DMS53 (cell line): ENCODE data around the gene SHISA5.
"Not testable (repeated sequence)": the region's sequence is repeated elsewhere in the genome, so short reads cannot be mapped to it uniquely, and the experiment has no call there.

Source experiments
- DNase-seq: peaks from one replicate; lab custom pipeline; 2025; lab: John Stamatoyannopoulos, UW

SHISA5 gene, protein sequence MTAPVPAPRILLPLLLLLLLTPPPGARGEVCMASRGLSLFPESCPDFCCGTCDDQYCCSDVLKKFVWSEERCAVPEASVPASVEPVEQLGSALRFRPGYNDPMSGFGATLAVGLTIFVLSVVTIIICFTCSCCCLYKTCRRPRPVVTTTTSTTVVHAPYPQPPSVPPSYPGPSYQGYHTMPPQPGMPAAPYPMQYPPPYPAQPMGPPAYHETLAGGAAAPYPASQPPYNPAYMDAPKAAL

DNA sequence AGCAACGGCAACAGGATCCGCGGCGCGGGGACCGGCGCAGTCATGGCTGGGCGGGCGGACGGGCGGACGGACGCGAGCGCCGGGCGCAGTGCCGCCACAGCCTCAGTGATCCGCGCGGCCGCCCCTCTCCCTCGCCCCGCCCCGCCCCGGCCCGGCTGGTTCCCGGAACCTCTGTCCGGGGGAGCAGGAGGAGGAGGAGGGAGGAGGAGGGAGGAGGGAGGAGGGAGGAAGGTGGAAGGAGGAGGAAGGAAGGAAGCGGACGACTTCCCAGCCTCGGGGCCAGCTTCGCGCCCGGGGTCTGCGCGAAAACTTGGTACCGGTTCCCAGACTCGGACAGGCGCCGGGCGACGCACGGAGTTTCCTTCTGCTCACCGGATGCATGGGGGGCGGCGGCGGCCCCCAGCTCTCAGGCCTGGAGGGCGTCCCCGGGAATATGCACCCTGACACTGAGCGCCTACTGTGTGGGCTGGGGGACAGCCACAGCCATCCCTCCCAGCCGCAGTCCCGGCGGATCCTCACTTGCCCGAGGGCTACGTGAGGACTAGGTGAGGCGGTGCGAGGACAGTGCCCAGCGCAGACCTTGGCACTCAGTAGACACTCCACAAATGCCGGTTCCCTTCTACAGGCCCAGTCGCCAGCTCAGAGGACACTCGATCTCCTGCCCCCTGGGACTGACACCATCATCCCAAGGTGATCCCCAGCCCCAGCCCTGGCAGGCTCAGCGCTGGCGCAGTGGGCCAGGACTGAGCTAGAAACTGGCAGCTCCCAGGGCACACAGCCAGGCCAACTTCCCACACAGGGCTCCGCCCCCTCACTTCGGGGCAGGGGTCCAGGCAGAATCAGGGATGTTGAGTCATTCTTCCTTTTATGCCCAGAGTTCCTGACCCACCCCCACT is at the start of gene SHISA5:
TSS of gene SHISA5 (minus strand) at position 124 of the 896 bp plus-strand sequence. CDS start at position 44, 80 bp downstream.
- DNase-seq, result peak; percentile 37

DNA sequence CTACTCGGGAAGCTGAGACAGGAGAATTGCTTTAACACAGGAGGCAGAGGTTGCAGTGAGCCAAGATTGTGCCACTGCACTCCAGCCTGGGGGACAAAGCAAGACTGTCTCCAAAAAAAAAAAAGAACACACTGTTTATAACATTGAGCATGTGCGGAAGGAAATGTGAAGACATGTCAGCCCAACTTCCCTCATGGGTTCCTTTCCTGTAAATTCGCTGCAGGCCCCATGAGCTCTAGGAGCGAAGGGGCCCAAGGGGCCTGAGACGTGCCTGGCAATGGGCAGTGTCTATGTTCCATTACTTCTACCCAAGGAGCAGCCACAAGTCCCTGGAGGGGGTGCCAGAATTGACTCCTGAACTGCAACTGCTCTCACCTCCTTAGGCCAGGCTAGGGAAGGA is 49.4 kb upstream of the SHISA5 start:
- no peak for DNase-seq

DNA sequence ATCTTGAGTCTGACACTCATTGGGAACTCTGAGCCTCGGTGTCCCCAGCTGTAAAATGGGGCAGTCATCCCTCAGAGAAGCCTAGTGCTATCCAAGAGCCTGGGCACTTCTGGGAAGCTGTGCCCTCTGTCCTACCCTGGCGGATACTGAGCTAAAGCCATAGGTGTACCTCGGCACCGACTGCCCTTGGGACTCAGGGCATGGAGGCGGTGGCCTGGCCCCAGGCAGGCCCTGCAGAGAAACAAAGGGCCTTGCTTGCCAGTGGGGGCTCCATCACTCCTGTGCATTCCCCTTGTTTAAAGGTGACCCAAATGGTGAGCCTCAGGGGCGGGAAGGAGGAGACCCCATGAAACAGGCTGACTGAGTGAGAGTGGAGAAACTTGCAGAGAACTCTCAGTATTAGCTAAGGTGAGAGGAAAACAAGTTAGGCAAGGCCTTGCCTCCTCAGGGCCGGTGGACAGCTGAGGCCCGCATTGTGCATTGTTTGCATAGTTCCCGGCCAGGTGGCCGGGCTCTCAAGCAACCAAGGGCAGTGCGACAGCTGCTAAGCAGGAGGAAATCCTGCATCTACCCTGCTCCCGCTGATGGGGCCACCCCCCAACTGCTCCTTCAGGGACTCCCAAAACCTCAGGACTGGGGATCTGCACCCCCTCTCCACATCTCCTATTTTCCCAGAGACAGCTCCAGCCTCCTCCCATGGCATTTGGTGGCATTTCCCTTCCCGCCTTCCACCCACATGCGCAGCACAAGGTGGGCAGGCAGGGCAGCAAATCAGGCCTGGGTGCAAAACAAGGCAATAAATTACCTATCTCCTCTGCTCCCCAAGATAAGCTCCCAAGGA is 48.4 kb upstream of the SHISA5 start:
- DNase-seq, result peak; percentile 83

DNA sequence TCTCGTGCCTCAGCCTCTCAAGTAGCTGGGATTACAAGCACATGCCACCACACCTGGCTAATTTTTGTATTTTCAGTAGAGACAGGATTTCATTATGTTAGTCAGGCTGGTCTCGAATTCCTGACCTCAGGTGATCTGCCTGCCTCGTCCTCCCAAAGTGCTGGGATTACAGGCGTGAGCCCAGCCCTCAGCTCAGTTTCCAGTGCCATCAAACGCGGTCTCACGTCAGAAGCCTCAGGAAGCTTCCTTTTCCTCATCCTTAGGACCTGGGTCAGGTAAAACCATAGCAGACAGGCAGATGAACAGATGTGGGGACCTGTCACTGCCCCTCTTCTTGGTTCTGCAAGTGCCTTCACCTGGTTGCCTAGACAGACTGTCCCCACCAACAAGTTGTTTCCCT is 47.7 kb upstream of the SHISA5 start:
- DNase-seq, result not testable (repeated sequence)

DNA sequence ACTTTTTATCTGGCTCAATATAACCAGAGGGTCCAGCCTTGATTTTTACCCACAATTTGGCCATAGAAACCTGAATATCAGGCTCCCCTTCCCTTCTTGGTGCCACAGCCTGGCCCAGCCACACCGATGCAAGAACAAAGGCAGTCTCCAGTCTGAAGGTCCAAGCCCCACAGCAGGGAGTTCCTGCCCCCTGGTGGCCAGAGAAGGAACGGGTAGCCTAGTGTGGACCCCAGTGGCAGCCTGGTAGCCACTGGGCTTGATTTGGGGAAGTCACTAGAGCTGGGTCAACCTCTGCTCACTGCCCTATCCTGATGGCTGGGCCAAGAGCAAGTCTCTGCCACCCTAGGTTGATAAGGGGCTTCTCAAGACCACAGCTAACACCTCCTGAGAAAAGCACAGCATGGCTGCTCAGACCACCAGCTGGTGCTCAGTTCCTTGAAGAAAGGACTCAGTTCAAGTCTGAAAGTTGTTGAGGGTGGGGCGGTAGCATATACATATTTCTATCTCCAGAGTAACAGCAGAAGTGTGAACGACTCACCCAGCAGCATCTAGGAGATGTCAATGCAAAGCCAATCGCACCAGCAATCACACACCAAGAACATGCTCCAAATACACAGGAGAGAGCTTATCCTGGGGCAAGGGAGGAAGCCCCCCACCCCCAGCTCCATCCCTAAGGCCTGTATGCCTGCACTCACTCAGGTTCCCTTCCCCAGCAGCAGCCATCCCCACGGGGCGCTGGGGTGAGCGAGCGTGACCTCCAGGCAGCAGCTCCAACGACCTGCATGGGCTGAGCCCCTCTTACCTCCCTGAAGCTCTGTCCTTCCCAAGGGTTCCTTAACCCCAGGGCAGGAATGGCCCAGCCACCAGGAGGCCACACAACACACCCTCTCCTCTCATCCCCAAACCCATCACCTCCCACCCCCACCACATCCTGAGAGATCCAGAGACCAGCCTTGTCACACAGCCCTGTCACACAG is 45.0 kb upstream of the SHISA5 start:
- DNase-seq, result peak; percentile 63

DNA sequence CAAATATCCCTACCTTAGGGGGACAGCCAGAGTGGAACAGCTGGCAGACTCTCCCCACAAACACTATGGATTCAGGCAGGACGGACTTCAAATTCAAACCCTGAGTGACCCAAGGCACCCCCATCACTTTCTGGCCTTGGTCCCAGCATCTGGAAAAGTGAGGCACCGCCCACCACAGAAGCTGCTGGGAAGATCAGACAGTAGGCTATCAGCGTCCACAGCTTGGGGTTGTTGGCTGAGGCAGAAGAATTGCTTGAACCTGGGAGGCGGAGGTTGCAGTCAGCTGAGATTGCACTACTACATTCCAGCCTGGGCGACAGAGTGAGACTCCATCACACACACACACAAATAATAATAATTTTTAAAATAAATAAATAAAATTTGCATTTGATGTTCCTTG is 44.2 kb upstream of the SHISA5 start:
- DNase-seq, result no peak

DNA sequence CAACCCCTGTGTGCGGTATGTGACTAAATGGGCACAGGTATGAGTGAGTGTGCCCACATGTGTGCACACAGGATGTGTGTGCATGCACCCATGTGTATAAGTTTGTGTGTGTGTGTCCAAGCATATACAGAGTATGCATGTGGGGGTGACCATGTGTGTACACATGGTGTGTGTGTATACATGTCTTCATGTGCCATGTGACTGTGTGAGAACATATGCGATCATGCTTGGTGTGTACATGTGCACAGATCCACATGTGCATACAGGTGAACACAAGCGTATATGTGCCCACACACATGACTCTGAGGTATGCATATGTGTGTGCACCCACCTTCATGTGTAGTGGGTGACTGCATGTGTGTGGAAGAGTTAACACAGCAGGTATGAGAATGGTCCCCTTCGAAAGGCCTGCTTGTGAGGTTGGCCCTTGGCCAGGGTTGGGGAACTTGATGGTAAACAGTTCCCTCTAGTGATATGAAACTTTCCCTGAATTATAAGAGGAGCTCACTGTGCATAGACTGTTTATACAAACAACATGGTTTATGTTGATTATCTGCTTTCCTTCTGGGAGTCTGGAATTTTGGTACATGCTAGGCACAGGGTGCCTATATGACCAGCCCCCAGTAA is 42.3 kb upstream of the SHISA5 start:
- DNase-seq, result no peak

DNA sequence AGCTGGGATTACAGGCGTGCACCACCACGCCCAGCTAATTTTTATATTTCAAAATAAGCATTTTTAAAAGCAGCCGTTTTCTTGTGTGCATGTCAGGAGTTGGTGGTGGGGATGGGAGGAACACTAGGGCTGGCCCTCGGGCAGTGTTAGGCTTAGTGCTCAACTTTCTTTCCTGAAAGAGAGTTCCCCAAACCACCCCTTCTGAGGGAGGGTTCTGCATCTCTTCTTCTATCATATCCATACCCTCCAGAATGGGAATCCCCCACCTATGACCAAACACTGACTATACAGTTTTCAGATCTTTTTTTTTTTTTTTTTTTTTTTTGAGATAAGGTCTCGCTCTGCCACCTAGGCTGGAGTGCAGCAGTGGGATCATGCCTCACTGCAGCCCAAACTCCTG is 40.2 kb upstream of the SHISA5 start:
- DNase-seq, result no peak

DNA sequence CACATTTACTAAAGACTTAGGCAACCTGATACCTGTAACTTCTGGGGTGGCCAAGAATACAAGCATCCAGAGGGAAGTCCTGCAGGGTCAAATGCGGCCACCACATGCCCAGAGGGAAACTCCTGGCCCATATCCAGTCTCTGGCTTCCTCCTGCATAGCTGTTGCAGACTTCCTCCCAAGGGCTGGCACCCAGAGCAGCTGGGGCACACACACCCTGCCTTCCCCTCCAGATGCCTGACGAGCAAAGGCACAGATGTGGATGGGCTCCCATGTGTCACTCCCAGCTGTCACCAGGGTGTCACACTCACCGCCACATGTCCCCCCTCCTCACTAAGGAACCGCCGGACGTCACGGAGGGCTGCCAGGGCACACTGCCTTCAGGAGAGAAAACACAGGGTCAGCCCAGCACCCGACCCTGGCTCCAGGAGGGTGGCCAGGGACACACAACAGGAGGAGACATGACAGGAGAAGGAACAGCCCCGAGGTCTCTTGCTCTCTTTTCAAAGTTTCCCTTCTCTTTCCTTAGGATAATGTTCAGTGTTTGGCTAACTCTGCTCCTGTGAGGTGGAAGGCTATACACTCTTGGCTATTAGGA is 39.4 kb upstream of the SHISA5 start:
- no peak for DNase-seq

DNA sequence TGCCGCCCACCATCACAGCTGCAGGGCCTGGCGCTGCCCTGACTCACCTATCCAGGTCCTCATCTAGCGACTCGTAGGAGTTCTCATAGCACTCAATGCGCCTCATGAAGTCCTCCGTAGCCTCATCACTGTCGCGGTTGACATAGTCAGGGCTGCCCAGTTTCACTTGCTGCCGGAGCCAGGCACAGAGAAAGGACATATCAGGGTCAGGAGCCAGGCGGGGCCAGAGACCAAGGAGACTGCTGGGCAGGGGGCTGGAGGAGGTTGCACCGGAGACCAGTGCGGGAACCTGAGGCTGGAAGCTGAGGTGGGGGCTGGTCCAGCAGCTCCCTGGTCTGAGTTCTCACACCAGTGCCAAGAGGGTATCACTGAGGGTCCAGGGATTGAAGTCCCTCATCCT is 34.5 kb upstream of the SHISA5 start:
- no peak for DNase-seq

DNA sequence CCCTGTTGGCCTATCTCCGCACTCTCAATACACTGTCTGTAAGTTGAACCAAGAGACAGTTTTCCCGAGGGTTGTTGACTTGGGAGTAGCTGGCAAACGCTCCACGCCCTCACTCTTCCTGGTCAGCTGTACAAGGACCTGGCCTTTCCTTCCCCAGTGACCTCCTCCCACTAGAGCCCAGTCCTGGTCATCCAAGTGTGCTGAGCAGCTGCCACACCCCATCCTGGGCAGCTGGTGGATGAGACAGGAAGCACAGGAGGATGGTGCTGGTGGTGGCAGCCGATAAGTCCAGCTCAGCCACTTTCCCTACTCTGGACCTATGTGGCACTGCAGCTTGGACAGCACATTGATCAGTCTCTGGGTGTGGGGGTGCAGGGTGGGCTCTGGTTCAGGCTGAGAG is 32.8 kb upstream of the SHISA5 start:
- DNase-seq, result no peak

DNA sequence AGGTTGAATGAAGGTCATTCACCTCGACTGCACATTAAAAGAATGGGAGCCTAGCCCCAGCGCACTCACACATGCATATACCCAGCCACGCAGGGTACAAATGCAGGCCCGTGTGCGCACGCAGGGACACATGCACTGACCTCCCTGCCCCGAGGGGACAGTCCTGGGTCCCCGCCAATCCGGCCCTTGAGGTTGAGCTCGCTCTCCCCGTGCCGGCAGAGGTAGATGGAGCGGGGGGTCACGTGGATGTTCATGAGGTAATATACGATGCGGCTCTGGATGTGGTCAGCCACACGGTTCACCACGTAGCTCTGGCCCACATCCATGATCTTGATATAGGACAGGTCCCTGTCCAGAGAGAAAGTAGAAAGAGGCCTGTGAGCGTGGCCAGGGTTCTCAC is 32.1 kb upstream of the SHISA5 start:
- no peak for DNase-seq

DNA sequence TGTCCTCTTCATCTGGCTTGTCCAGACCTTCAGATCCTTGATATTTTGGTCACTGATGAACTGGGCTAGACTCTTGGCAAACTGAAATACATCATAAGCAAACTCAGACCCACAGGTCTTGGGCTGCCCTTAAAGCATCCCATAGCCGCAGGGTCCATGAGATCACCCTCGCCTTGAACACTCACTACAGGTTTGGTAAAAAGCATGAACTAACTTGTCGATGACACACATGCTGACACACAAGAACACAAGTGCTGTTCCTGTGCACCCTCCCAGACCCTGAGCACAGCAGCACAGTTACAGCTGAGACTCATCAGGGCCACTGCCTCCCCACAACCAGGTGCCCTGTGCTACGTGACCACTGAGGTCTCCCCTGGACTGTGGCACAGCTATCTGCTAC is 31.6 kb upstream of the SHISA5 start:
- no peak for DNase-seq

DNA sequence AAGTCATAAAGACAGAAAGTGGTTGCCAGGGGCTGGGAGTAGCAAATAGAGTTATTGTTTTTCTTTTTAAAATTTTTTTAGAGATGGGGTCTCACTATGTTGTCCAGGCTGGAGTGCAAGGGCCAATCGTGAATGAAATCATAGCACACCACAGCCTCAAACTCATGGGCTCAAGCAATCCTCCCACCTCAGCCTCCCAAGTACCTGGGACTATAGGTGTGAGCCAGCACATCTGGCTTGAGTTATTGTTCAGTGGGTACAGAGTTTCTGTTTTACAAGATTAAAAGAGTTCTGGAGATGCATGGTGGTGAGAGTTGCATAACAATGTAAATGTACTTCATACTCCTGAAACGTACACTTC is 29.0 kb upstream of the SHISA5 start:
- DNase-seq, result no peak

DNA sequence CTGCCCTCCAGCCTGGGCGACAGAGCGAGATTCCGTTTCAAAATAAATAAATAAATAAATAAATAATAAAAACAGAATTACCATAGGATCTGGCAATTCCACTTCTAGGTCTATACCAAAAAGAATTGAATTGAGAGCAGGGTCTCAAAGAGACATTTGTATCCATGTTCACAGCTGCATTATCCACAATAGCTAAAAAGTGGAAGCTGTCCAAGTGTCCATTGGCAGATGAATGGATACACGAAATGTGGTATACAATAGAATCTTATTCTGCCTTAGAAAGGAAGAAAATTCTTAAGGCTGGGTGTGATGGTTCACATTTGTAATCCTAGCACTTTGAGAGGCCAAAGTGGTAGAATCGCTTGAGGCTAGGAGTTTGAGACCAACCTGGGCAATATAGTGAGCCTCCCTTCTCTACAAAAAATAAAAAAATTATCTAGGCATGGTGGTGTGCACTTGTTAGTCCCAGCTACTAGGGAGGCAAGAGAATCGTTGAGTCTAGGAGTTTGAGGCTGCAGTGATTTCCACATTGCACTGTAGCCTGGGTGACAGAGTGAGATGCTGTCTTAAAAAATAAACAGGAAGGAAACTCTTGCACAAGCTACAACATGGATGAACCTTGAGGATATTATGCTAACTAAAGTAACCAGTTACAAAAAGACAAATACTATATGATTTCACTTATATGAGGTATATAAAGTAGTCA is 28.4 kb upstream of the SHISA5 start:
- DNase-seq, result no peak

DNA sequence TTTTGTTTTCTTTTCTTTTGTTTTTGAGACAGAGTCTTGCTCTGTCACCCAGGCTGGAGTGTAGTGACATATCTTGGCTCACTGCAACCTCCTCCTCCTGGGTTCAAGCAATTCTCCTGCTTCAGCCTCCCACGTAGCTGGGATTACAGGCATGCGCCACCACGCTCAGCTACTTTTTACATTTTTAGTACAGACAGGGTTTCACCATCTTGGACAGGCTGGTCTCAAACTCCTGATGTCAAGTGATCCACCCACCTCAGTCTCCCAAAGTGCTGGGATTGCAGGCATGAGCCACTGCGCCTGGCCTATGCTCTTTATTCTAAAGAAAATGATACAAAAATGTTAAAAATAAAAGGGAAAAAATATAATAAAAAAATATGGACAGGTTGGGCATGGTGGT is 26.7 kb upstream of the SHISA5 start:
- not testable (repeated sequence) for DNase-seq

DNA sequence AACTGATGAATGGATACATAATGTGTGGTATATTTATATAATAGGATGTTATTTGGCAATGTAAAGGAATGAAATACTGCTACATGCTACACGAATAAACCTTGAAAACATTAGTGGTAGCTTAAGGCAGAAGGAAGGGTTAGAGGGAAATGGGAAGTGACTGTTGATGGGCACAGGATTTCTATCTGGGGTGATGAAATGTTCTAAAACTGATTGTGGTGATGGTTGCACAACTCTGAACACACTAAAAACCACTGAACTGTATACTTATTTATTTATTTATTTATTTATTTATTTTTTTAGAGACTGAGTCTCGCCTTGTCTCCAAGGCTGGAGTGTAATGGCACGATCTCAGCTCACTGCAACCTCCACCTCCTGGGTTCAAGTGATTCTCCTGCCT is 24.8 kb upstream of the SHISA5 start:
- DNase-seq, result no peak

DNA sequence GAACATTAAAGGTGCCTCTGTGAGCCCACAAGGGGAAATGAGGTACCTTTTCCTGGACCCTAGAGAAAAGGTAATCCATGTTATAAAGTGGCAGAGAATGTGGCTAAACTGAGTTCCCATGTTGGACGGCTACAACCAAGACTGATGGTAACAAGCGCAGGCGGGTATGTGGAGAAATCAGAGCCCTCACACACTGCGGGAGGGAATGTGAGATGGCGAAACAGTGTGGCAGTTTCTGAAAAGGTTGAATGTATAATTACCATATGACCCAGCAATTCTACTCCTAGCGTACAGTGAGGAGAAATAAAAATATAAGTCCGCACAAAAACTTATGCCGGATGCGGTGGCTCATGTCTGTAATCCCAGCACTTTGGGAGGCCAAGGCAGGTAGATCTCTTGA is 24.1 kb upstream of the SHISA5 start:
- no peak for DNase-seq

DNA sequence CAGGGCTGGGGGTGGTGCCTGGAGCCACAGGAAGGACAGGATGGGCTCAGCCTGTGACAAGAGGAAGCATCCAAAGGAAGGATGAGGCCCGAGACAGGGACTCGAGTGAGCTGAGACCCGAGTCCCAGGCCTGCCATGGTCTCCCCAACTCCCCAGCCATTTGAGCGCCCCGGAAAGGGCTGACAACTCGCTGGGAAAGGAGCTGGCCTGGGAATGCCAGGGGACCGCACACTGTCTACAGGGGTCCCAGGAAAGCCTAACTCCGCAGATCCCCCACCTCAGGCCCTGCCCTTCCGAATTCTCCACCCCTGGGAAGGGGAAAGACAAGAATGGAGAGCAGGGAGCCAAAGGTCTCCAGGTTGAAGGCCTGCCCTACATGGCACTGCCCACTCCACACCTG is 21.0 kb upstream of the SHISA5 start:
- DNase-seq, result no peak

DNA sequence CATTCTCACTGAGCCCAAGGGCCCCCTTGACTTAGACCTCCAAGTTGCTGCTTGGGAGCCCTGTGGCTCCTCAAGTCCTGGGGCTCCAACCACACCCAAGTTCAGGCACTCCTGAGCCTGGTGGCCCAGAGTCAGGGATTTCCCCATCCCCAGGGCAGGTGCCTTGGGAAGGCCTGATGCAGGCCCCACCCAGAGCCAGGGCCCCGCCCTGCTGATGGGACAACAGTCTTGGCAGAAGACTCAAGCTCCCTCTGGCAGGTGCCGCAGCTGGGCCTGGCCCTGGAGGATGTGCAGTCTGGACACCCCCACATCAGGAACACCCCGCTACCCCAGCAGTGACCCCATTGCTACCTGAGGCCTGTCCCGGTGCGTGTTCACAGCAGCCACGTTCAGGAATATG is 17.7 kb upstream of the SHISA5 start:
- no peak for DNase-seq
